Progenitor cell of endocrine pancreas (in vitro differentiated cells): ENCODE measurements around the gene DEFB112. TPM values are rescaled to one million over a fixed set of nuclear protein-coding genes. Genes with fewer than 3 reads are reported as not detected.

Experiments used
- DNase-seq: peaks from one replicate; pipeline ENCODE4 v3.0.0; 2021; ENCODE audit warnings: low spot score; ENCODE audit not compliant: unreplicated experiment
- H3K27ac Mint-ChIP-seq: 2 replicates; pipeline ENCODE4 v1.8.0; 2021; ENCODE audit warnings: mild to moderate bottlenecking, moderate library complexity, mixed read lengths
- H3K27me3 Mint-ChIP-seq: 2 replicates; pipeline ENCODE4 v1.8.0; 2021; ENCODE audit warnings: mixed read lengths
- H3K36me3 Mint-ChIP-seq: 2 replicates; pipeline ENCODE4 v1.8.0; 2022; ENCODE audit warnings: mixed read lengths; ENCODE audit not compliant: insufficient read depth
- H3K4me1 Mint-ChIP-seq: 2 replicates; pipeline ENCODE4 v1.8.0; 2021; ENCODE audit warnings: low read depth, mixed read lengths
- H3K4me3 Mint-ChIP-seq: 2 replicates; pipeline ENCODE4 v1.8.0; 2021; ENCODE audit warnings: low read depth, mild to moderate bottlenecking, moderate library complexity, mixed read lengths
- H3K9me3 Mint-ChIP-seq: 2 replicates; pipeline ENCODE4 v1.8.0; 2021; ENCODE audit warnings: low read depth, mixed read lengths
- CTCF ChIP-seq: fragments of 200-600 bp; sonication (generic); IDR thresholded peaks from one replicate; pipeline ENCODE4 v1.5.0; 2021; ENCODE audit warnings: antibody characterized with exemption, mild to moderate bottlenecking; ENCODE audit not compliant: unreplicated experiment
- total RNA-seq: library from RNA; stranded (reverse); gene quantifications from 2 replicates; pipeline ENCODE4 v1.2.1, GENCODE V29; 2021

Gene DEFB112
- total RNA-seq, 1 donor from 2014 or later: not detected

- Mint-ChIP-seq H3K4me1 (peaks cover 2% of the 10 kb centered on the region), H3K9me3 (peaks cover 4% of the 10 kb centered on the region), H3K4me3 (peak overlapping the region; percentile 15), H3K36me3 (no peaks in the 10 kb centered on the region), H3K27ac (peak overlapping the region; percentile 80), H3K27me3 (peaks cover 4% of the 10 kb centered on the region)
- DNase-seq: no peak
- peak; percentile 53 for TF ChIP-seq CTCF
Measured at GRCh38 chr6:50030777-50031562, 18.8 kb downstream of the DEFB112 start.

DNA sequence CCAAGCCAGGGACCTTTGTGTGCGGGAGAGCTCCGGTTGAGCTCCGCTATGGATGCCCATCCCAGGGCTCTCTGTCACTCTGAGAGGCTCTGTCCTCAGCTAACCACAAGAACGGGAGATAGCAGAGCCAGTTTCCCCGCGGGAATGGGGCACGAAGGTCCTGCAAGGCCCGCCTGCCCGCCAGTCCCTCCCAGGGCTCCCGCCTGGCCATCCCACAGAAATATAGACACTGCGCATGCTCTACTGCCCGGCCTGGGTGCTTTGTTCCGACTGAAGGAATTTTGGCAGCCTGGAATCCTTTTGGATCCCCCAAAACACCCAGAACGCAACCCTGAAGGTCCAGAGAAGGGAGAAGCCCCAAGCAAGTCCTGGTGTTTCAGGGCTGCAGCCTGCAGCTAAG is 19.4 kb downstream of the DEFB112 start:
- Mint-ChIP-seq H3K27me3 (peaks cover 4% of the 10 kb centered on the region), H3K4me3 (no peak overlapping the region), H3K36me3 (no peaks in the 10 kb centered on the region), H3K9me3 (peaks cover 4% of the 10 kb centered on the region), H3K27ac (no peak overlapping the region), H3K4me1 (peaks cover 2% of the 10 kb centered on the region)
- DNase-seq: no peak
- TF ChIP-seq CTCF: no peak

DNA sequence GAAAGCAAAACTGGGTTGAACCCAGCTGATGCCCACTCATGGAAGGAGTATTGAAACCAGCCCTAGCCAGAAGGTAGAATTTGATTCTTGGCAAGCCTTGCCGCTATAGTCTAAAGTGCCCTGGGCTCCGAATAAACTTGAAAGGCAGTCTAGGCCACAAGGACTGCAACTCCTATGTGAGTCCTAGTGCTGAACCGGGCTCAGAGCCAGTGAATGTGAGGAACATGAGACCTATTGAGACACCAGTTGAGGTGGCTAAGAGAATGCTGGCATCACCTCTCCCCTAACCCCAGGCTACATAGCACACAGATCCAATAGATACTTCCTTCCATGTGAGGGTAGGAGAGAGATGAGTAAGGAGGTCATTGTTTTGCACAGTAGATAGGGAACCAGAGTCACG is 24.5 kb downstream of the DEFB112 start:
- Mint-ChIP-seq H3K4me1 (no peaks in the 10 kb centered on the region), H3K36me3 (no peaks in the 10 kb centered on the region), H3K9me3 (peaks cover 4% of the 10 kb centered on the region), H3K4me3 (no peak overlapping the region), H3K27ac (no peak overlapping the region), H3K27me3 (no peaks in the 10 kb centered on the region)
- TF ChIP-seq CTCF: no peak
- no peak for DNase-seq

DNA sequence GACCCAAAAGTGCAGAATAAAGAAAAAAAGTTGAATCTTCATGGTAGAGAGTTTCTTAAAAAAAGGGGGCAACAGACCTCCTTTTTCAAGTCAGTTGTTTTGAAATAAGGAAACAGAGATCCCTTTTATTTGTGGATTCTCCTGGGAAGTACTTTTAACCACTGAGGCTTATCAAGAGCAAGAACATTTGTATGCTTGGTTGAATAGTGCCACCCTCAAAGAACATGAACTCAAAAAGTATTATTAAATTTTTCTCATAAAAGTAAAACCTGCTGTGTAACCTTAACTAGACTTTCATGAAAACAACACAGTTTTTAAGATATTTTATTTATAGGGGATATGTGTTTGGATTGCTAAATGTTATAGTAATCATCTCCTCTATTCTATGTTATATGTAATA is 27.8 kb downstream of the DEFB112 start, which contains the start of gene DEFB110:
Gene DEFB110 (minus strand): TSS at position 101 of the 400 bp plus-strand sequence. CDS start 59 bp downstream, at position 42.
- no peaks in the 10 kb centered on the region for H3K9me3 Mint-ChIP-seq
- no peaks in the 10 kb centered on the region for H3K27me3 Mint-ChIP-seq
- no peak within 1 kb of the TSS for H3K4me3 Mint-ChIP-seq
- no peaks in the 10 kb centered on the region for H3K4me1 Mint-ChIP-seq
- no peak for DNase-seq
- no peaks in the 10 kb centered on the region for H3K36me3 Mint-ChIP-seq
- H3K27ac Mint-ChIP-seq: no peak within 1 kb of the TSS
- no peak for TF ChIP-seq CTCF

GRCh38 chr6:50007819-50008218 is 41.9 kb downstream of the DEFB112 start:
- Mint-ChIP-seq H3K9me3 (no peaks in the 10 kb centered on the region), H3K4me3 (no peak overlapping the region), H3K27ac (no peak overlapping the region), H3K36me3 (no peaks in the 10 kb centered on the region), H3K27me3 (no peaks in the 10 kb centered on the region), H3K4me1 (no peaks in the 10 kb centered on the region)
- no peak for DNase-seq
- TF ChIP-seq CTCF: no peak
